NOMO-1 treated with DMSO at 0.1 percent for 48 hours (cell line): ENCODE results near the gene APOH.
"Not testable (repeated sequence)": the region's sequence is repeated elsewhere in the genome, so short reads cannot be mapped to it uniquely, and the experiment has no call there.

ENCODE experiments used
- DNase-seq: peaks from one replicate; lab custom pipeline; 2025; ENCODE audit not compliant: unreplicated experiment; lab: John Stamatoyannopoulos, UW

APOH gene

DNA sequence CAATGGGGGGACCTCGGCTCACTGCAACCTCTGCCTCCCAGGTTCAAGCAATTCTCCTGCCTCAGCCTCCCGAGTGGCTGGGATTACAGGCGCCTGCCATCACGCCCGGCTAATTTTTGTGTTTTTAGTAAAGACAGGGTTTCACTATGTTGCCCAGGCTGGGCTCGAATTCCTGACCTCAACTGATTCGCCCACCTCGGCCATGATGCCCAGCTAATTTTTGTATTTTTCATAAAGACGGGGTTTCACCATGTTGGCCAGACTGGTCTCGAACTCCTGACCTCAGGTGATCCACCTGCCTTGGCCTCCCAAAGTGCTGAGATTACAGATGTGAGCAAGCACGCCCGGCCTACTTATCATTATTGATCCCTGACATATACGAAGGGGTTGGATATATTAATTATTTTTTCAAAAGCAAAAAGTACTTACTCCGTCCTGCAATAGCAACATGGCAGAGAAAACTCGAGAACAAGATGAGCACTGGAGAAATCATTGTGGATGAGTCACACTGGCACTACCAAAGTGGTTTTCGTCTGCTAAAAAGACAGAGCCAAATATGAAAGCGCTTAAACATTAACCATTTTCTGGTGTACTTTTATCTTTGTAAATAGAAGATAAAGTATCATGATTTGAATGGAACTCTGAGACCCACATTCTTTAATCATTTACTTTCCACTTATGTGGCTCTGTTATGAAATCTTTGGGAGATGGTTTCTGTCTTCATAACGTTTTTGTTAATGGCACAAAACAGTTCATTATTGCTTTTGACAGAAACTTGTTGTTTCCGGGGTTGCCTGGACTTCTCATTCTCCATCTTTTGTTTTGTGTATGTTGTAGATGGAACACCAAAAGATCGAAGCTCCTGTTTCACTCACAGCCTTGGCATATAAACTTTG lies at the start of gene APOH:
TSS of gene APOH (minus strand) at position 529 of the 896 bp plus-strand sequence. CDS start at position 493, 36 bp downstream.
- no peak for DNase-seq

- DNase-seq: no peak
Observed at GRCh38 chr17:66277191-66277590, 48.0 kb upstream of the APOH start.

- DNase-seq: no peak
Observed at GRCh38 chr17:66276328-66276937, 47.2 kb upstream of the APOH start.

GRCh38 chr17:66275651-66276050 lies 46.4 kb upstream of the APOH start:
- no peak for DNase-seq

- DNase-seq: no peak
Observed at GRCh38 chr17:66273586-66273848, 44.3 kb upstream of the APOH start.

DNA sequence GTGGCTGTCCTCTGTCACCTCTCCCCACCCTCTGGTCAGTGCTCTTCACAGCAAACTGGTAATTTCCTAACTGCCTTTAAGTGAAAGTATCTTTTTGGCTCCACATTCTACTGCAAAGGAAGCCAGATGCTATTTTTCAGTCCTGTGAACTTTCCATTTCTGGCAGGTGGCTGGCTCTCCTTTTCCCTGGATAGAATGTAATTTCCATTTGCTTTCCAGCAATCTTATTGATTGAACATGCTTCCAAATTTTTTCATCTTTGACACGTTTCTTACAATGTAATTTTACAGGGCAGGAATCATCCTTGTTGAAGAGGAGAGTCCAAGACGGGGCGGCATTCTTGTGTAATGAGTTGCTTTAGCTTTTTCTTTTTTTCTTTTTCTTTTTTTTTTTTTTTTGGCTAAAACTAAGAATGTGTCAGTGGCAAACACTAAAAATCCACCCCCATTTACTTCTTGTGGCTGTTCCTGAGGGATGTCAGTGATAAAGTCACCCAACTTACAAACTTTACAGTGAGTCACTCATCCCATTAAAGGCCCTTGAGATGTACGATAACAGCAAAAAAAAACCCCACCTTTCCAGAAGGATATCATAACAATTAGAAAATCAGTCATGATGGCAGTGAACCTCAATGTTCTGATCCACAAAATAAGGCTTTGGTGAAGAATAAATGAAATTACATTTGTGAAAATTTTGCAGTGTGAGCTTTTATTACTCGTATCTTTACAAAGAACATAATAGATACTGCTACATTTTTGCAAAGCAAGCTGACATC lies 43.8 kb upstream of the APOH start:
- DNase-seq: no peak

DNA sequence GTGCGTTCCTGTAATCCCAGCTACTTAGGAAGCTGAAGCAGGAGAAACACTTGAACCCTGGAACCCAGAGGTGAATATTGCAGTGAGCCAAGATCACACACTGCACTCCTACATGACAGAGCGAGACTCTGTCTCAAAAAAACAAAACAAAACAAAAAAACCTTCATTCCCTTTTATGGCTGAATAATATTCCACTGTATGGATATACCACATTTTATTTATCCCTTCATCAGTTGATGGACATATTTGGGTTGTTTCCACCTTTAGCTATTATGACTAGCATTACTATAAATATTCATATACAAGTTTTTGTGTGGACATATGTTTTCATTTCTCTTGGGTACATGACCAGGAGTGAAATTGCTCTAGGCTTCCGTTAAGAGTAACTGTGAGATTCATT lies 42.3 kb upstream of the APOH start:
- DNase-seq: no peak

- no peak for DNase-seq
Observed at GRCh38 chr17:66270106-66270505, 40.9 kb upstream of the APOH start.

DNA sequence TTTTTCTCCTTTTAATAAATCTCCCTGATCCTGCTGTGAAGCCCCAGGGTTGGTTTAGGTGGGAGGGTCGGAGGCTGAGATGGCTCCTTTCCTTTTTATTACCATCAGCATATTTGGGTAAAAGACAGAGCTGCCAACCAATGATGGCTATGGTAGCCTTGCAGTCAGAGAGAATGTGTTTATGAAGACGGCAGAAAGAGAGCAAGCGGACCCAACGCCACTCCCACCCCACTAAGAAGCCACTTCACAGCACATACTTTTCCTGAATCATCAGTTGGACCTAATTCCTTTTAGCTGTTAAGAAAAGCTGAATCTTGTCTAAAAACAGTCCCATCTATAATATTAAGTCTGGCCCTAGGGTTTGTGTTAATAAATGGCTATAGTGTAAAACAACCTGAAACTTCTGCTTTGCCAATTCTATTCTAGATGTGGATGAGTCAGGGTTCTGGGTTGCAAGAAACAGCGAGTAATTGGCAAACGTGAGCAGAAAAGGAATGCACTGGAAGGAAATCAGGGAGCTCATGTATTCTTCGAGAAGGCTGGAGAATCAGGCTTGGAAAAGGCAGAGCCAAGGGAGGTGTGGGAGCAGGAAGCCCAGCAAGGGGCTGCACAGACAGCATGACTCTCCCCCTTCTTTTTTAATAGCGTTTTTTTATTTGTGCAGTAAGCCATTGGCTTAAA lies 39.2 kb upstream of the APOH start:
- no peak for DNase-seq

GRCh38 chr17:66264696-66265095 lies 35.5 kb upstream of the APOH start:
- DNase-seq: no peak

DNA sequence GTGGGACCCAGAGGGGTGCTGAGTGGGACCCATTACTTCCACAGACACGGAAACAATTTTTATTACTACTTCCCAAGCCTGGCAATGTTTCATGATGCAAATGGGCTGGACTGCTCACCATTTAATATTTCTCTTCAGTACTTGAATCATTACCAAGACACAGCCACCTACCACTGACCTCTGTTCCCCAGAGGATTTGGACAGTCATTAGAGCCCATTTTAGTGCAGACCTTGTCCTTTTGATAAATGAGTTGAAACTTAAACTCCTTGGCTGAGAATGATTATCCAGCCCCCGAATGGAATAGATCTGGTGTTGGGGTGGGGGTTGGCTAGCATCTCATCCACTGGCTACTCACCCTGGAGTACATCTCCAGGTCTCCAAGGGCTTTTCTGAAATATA lies 33.6 kb upstream of the APOH start:
- DNase-seq: no peak

DNA sequence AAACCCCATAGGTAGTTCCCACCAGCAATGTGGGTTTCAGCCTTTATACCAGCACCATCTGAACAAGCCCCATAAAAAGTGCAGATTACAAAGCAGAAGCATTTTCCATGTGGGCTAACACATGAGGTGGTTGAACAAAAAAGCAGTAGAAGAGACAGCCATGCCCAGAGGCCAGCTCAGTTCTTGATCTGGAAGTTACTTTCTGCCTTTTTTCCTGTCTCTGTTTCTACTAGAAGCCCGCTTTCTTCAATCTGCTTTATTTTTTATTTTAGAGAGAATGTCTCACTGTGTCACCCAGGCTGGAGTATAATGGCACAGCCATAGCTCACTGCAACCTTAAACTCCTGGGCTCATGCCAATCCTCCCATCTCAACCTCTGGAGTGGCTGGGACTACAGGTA lies 31.5 kb upstream of the APOH start:
- DNase-seq: no peak

DNA sequence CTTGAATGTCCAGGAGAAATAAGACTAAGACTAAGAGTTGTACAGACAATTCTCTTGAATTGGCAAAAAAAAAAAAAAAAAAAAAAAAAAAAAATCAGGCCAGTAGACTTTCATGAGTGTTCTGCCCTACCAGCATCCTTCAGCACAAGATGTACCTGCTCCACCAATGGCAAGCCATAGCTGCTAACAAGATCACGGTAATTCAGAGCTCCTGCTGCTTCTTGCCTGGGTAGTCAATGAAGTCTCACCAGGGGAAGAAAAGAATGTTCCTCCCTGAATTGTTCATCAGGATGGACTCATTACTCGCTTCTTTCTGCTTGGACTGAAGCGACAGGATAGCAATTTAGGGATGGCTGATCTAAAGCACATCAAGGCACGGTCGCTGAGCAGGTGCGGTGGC lies 31.1 kb upstream of the APOH start:
- DNase-seq: no peak

DNA sequence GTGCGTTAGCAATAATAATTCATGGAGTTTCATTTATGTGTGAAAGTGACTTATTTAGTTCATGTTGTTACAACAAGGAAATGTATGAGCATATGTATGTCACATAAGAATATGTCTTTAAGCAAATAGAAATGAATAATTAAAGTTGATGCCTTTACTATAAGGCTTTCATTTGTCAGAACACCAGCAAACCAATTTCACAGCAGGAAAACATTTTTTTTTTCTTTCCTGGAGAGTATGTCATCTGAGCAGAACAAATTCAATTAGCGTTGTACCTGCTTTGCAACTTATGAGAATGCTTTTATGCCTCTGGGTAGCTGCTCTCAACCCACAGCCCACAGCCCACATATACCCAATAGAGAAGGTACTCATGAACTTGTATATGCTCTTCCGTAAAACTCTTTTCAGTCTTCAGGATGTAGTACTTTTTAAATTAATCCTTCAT lies 26.3 kb upstream of the APOH start:
- DNase-seq: no peak

DNA sequence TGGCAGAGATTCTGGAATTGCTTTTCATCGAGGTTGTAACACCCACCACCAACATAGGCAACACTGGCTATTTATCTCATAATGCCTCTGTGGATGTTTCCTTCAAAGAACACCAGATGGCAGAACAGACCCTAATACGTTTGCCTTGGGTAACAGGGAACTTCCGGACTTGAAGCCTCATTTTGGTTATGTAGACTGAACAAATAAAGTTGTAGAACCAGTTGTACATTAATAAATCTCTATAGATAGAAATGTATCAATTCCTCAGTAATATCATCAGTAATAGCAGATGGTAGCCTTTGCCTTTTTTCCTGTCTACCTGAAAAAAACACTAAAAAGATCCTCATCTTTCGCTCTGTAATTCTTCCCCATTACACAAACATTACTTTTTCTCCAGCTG lies 25.9 kb upstream of the APOH start:
- peak; percentile 65 for DNase-seq

DNA sequence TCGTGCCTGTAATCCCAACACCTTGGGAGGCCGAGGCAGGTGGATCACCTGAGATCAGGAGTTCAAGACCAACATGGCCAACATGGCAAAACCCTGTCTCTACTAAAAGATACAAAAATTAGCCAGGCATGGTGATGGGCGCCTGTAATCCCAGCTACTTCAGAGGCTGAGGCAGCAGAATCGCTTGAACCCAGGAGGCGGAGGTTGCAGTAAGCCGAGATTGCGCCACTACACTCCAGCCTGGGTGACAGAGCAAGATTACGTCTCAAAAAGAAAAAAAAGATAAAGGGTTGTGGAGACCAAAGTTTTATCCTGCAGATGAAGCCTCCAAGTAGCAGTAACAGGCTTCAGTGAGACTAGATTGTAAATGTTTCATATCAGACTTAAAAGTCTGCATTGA lies 24.2 kb upstream of the APOH start:
- not testable (repeated sequence) for DNase-seq

DNA sequence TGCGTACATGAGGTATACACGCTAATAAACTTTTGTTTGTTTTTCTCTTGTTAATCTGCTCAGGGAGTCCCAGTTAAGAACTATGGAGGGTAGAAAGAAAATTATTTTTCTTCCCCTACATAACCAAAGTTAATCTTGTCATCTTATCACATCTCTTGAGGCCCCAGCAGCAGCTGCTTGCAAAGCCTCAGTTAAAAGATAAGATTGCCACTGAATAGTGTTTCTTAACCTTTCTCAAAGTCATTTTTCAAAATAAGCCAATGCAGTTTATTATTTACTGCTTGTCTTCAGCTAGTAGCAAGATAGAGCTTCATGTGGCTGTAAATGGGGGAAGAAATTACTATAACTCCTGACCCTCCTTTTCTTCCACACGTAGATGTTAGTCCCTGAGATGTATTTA lies 21.5 kb upstream of the APOH start:
- no peak for DNase-seq

DNA sequence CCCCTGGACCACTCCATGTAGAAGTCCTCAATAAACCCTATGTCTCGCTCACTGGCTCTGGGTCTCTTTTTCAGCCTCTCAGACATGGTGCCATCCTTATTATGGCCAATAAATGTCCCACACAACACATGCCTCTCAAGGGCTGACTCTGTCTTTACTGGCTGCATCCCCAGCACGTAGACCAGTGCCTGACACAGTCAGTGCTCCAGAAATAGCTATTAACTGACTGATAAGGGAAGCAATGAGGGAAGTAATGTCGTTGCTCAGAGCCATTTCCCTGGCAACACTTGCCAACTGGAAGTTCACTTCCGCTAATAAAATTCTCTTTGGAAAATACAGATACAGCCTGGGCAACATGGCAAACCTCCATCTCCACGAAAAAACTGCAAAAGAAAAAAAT lies 19.1 kb upstream of the APOH start:
- no peak for DNase-seq

DNA sequence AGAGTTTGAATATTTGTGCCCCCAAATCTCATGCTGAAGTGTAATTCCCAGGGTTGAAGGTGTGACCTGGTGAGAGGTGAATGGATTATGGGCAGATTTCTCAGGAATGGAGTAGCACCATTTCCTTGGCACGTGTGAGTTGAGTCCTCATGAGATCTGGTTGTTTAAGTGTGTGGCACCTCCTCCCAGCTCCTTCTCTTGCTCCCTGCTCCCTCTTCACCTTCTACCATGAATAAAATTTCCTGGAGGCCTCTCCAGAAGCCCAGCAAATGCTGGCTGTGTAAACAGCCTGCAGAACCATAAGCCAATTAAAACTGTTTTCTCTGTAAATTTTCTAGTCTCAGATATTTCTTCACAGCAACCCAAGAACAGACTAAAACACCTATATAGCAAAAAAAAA lies 12.6 kb upstream of the APOH start:
- DNase-seq: no peak

- DNase-seq: no peak
Observed at GRCh38 chr17:66240630-66241029, 11.4 kb upstream of the APOH start.

- DNase-seq: no peak
Observed at GRCh38 chr17:66240013-66240412, 10.8 kb upstream of the APOH start.
